ENCODE results near the gene ETV1.

DNA sequence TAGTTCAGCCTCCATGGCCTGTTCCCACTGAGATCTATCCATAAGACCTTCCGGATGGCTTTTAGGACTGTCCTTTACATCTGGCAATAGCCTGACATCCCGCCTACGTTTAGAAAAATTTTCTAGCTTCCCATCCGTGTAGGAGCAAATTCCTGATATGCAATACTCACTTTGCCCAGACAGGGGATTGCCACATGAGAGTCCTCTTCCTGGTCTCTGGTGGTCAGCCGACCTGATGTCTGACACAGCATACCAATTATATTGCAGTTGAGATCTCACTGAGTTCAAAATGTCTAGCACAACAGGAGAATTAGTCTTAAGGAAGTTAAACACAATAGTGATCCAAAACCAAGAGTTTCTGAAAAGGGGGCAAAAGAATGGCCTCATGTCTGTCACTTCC lies 9.4 kb upstream of the ETV1 start:
- TF ChIP-seq, protein P1, sequence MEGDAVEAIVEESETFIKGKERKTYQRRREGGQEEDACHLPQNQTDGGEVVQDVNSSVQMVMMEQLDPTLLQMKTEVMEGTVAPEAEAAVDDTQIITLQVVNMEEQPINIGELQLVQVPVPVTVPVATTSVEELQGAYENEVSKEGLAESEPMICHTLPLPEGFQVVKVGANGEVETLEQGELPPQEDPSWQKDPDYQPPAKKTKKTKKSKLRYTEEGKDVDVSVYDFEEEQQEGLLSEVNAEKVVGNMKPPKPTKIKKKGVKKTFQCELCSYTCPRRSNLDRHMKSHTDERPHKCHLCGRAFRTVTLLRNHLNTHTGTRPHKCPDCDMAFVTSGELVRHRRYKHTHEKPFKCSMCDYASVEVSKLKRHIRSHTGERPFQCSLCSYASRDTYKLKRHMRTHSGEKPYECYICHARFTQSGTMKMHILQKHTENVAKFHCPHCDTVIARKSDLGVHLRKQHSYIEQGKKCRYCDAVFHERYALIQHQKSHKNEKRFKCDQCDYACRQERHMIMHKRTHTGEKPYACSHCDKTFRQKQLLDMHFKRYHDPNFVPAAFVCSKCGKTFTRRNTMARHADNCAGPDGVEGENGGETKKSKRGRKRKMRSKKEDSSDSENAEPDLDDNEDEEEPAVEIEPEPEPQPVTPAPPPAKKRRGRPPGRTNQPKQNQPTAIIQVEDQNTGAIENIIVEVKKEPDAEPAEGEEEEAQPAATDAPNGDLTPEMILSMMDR (IDR thresholded peaks at IDR 0.05): no peak
- TF ChIP-seq POLR2A (IDR thresholded peaks at IDR 0.05) (no peak), POLR2AphosphoS5 (IDR thresholded peaks at IDR 0.05) (no peak)
